Peyer's patch (tissue), 4 donors: Measurements from ENCODE around the gene TEX51. TPM values are rescaled to one million over a fixed set of nuclear protein-coding genes. Genes with fewer than 3 reads are reported as not detected.

Source experiments
- DNase-seq, 3 donors: peaks; one replicate each; pipeline ENCODE4 v3.0.0-alpha.2; 2017 to 2019
- H3K27ac ChIP-seq, 4 donors: fragments of 200-600 bp; sonication (generic); one replicate each; pipeline ENCODE4 v1.5.1; 2016 to 2019
- H3K27me3 ChIP-seq, 2 donors: fragments of 200-600 bp; sonication (generic); one replicate each; pipeline ENCODE4 v1.5.1; 2019
- H3K36me3 ChIP-seq, 3 donors: fragments of 200-600 bp; sonication (generic); one replicate each; pipeline ENCODE4 v1.5.1; 2016 to 2019
- H3K4me1 ChIP-seq, 4 donors: fragments of 200-600 bp; sonication (generic); one replicate each; pipeline ENCODE4 v1.5.1; 2016 to 2019
- H3K4me3 ChIP-seq, 4 donors: fragments of 200-600 bp; sonication (generic); 1 replicate in 3 of 4; 2 replicates in 1 of 4; pipeline ENCODE4 v1.5.1; 2016 to 2019; ENCODE audit warnings: mild to moderate bottlenecking in 1 of 4
- H3K9me3 ChIP-seq, 4 donors: fragments of 200-600 bp; sonication (generic); one replicate each; pipeline ENCODE4 v1.5.1; 2016 to 2019; ENCODE audit warnings: mild to moderate bottlenecking in 1 of 4
- POLR2A ChIP-seq, 2 donors: fragments of 450-650 bp; IDR thresholded peaks; one replicate each; pipeline ENCODE4 v1.5.1; 2017; ENCODE audit warnings: antibody characterized with exemption in 2 of 2, mild to moderate bottlenecking in 2 of 2, moderate library complexity in 2 of 2
- total RNA-seq, 4 donors: library from RNA; depleted of rRNA; stranded (reverse); fragments of >200 nt; gene quantifications; one replicate each; pipeline ENCODE4 v1.1.0, GENCODE V29; 2016
- TF ChIP-seq, protein P1 (sequence below), 6 experiments: fragments of 450-650 bp in 4 of 6; fragments of 200-600 bp in 2 of 6; sonication (generic) in 1 of 6; IDR thresholded peaks; one replicate each; pipeline ENCODE4 v1.5.1; 2017 to 2019; ENCODE audit warnings: antibody characterized with exemption in 6 of 6, mild to moderate bottlenecking in 3 of 6, moderate library complexity in 1 of 6

TEX51 gene
- total RNA-seq, 4 donors from 2014 or later = not detected

GRCh38 chr2:126900646-126901319 is 2.1 kb downstream of the TEX51 start:
- Histone ChIP-seq H3K9me3 (no peaks in the 10 kb centered on the region), H3K27me3 (no peaks in the 10 kb centered on the region), H3K4me1 (no peaks in the 10 kb centered on the region), H3K36me3 (no peaks in the 10 kb centered on the region), H3K4me3 (no peak overlapping the region), H3K27ac (no peak overlapping the region)
- TF ChIP-seq POLR2A (IDR thresholded peaks at IDR 0.05) = no peak
- TF ChIP-seq, protein P1, sequence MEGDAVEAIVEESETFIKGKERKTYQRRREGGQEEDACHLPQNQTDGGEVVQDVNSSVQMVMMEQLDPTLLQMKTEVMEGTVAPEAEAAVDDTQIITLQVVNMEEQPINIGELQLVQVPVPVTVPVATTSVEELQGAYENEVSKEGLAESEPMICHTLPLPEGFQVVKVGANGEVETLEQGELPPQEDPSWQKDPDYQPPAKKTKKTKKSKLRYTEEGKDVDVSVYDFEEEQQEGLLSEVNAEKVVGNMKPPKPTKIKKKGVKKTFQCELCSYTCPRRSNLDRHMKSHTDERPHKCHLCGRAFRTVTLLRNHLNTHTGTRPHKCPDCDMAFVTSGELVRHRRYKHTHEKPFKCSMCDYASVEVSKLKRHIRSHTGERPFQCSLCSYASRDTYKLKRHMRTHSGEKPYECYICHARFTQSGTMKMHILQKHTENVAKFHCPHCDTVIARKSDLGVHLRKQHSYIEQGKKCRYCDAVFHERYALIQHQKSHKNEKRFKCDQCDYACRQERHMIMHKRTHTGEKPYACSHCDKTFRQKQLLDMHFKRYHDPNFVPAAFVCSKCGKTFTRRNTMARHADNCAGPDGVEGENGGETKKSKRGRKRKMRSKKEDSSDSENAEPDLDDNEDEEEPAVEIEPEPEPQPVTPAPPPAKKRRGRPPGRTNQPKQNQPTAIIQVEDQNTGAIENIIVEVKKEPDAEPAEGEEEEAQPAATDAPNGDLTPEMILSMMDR (IDR thresholded peaks at IDR 0.05) = no peak
- DNase-seq = peak; percentile 4 to 13 (median 11)

DNA sequence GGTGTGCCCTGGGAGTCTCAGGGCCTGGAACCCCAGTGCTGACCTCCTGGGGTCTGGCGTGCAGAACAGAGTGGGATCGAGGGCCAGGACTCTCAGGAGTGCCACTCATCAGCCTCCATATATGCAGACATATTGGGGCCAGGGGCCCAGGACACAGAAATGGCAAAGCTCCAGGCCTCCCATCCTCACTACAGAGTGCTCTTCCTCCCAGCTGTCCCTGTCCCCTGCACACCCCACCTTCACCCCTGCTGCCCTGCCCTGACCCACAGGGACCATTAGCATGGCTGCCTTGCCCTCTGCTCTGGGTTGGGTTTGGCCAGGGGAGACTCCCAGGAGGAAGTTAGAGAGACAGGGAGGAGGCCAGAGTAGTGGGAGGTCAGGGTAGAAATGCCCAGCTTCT is 2.8 kb downstream of the TEX51 start:
- TF ChIP-seq POLR2A (IDR thresholded peaks at IDR 0.05) = no peak
- TF ChIP-seq, protein P1 (IDR thresholded peaks at IDR 0.05) = no peak
- no peaks in the 10 kb centered on the region for H3K36me3 ChIP-seq
- H3K4me3 ChIP-seq = no peak overlapping the region
- DNase-seq = peak in 2 of 3 donors; percentile 9 to 18
- H3K27me3 ChIP-seq = no peaks in the 10 kb centered on the region
- no peaks in the 10 kb centered on the region for H3K9me3 ChIP-seq
- H3K4me1 ChIP-seq = no peaks in the 10 kb centered on the region
- H3K27ac ChIP-seq = no peak overlapping the region

DNA sequence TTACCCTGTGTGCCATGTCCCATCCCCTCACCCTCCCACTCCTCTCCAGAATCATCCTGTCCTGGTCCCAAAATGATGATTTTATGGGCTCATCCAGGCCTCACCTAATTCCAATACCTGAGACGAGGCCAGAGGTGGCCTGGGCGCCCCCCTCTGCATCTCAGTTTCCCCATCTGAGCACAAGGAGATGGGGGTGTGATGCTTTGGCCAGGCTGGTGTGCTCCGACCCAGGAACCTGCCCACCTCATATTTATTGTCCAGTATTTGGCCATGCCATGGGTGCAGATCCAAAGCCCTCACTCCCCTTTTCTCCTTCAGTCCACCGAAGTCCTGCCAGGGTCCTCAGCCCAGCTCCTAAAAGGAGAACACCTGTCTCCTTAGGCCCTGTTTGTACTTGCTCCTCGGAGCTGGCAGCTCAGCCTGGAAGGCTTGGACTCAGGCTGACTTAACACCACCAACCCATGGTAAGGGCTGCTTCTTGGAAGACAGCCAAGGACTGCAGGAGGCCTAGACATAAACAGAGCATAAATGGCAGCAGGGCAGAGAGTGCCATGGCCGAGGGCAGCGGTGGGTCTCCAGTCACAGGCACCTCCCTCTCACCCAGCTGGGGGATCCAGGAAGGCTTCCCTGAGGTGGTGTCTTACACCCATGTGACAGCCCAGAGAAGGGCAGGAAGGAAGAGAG is 3.6 kb downstream of the TEX51 start:
- TF ChIP-seq, protein P1 (IDR thresholded peaks at IDR 0.05) = no peak
- no peak for TF ChIP-seq POLR2A (IDR thresholded peaks at IDR 0.05)
- Histone ChIP-seq H3K4me1 (no peaks in the 10 kb centered on the region), H3K27me3 (no peaks in the 10 kb centered on the region), H3K9me3 (no peaks in the 10 kb centered on the region), H3K36me3 (no peaks in the 10 kb centered on the region), H3K4me3 (no peak overlapping the region), H3K27ac (no peak overlapping the region)
- DNase-seq = peak in 2 of 3 donors; percentile 4 to 15

GRCh38 chr2:126902859-126903258 is 4.2 kb downstream of the TEX51 start:
- Histone ChIP-seq H3K4me3 (no peak overlapping the region), H3K9me3 (no peaks in the 10 kb centered on the region), H3K27ac (no peak overlapping the region), H3K36me3 (no peaks in the 10 kb centered on the region), H3K4me1 (no peaks in the 10 kb centered on the region), H3K27me3 (no peaks in the 10 kb centered on the region)
- TF ChIP-seq POLR2A (IDR thresholded peaks at IDR 0.05) = no peak
- TF ChIP-seq, protein P1 (IDR thresholded peaks at IDR 0.05) = no peak
- peak in 1 of 3 donors; percentile 15 for DNase-seq

- Histone ChIP-seq H3K9me3 (no peaks in the 10 kb centered on the region), H3K27me3 (no peaks in the 10 kb centered on the region), H3K4me3 (no peak overlapping the region), H3K27ac (no peak overlapping the region), H3K36me3 (no peaks in the 10 kb centered on the region), H3K4me1 (no peaks in the 10 kb centered on the region)
- peak in 2 of 3 donors; percentile 7 to 11 for DNase-seq
- TF ChIP-seq, protein P1 (IDR thresholded peaks at IDR 0.05) = no peak
Observed at GRCh38 chr2:126905991-126906390, 7.3 kb downstream of the TEX51 start.
